Stimulated activated CD4-positive, alpha-beta T cell treated with anti-CD3 and anti-CD28 coated beads, TNF-alpha, amount 100 ng/mL, for 4 hours (primary cell): Measurements from ENCODE around the gene LRP6.
"Not testable (repeated sequence)": the region's sequence is repeated elsewhere in the genome, so short reads cannot be mapped to it uniquely, and the experiment has no call there.

ENCODE experiments used
- DNase-seq, 3 experiments: peaks; one replicate each; pipeline ENCODE4 v3.0.0-alpha.2; 2020; ENCODE audit warnings: low read depth in 3 of 3

The LRP6 gene

DNA sequence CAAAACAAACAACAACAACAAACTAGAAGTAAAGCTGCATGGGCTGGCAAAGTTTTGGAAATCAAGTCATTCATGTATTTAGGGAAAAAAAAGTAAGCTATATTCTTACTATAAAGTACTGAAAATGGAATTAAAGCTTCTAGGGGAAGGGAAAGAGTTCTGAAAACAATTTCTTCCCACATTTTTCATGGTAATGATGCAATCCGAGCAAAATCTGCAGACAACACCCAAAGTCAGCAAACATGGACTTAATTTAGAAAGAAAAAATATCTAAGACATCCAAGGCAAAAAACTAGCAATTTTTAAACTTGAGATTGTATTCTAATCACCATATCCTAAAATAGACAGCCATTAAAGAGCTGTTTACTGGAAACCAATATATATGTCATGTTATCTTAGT lies 86.3 kb downstream of the LRP6 start:
- DNase-seq: no peak

DNA sequence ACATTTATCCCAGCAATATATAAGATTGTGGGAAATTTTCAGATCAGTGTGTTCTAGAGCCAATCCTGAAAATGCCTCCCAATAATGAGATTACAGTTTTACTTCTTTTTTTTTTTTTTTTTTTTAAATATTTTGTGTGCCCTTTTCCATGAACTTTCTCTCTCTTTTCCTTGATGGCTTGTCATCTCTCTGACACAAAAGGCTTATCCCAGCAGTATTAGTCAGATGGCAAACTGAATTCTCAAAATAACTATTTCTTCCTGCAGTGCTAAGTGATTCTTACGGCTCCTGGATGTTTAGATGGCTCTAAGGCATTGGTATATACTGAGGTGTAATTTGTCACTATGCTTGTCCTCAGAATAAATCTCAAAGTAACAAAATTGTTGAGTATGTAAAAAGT lies 86.7 kb downstream of the LRP6 start:
- no peak for DNase-seq

DNA sequence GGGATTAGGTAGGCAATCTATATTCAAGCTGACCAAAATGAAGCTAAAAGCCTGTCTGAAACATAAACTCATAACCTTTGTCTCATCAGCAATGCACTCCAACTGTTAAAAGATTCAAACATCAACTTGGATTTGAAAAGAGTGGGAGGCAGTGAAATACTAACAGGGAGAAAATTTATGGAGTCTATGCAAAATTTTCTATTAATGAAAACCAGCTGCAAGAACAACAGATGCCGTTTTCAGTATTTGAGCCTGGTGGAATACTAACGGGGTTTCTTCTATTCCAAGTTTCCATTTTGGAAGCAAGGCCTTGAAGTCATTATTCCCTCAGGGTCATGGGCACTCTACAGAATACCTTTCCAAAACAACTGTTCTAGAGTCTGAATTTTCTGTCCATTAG lies 88.3 kb downstream of the LRP6 start:
- DNase-seq: no peak

DNA sequence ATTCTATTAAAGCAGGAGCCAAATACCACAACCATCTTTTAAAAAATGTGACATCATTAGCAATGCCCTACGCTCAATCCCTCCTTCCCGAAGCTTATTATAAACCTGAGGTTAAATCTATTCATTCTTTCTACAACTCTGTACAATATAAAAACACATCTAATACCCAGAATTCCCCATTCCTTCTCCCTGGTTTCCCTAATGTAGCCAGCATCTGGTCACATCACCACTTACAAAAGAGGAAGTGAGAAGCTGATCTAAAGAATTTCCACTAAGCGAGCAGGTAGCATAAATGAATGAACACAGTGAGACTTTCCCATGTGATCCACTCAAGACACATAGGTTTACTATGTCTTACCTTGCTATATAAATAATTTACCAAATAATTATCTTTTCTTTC lies 90.4 kb downstream of the LRP6 start:
- no peak for DNase-seq

DNA sequence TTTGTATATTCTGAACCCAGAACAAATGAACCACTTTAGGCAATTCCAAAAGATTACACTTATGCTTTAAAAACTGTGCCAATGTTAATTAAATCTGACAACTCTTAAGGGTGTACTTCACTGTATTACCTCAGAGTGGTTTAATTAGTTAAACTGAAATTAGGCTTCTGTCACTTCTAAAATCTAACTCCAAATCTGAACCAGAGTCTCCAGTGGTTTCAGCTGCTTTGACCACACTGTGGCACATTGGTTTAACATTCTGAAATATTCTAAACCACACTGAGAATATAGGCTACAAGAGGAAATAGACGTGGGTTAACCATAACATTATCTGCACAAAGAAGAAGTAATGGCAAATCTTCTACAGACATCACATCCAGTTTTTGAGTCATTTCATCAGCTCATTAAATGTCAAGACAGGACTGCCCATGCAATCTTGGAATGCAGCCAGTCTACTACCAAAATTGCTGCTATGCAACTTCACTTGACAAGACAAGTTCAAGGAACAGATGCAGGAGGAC lies 94.8 kb downstream of the LRP6 start:
- no peak for DNase-seq

DNA sequence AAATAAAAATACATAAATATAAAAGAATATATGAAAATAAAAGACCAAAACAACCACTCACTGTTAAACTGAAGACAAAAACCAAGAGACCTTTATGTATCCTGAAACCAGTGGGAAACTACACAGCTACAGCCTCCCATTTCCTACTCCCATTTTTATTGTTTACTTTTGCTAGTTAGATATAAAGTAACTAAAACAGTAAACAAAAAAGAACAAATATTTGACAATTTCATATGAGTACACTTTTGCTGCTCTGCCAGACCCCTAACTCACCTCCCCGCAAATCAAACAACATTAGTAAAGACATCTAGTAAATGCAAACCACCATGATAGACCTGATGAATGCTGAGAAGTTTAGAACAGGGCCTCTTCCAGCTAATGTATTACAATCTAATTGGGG lies 99.0 kb downstream of the LRP6 start:
- DNase-seq: no peak

DNA sequence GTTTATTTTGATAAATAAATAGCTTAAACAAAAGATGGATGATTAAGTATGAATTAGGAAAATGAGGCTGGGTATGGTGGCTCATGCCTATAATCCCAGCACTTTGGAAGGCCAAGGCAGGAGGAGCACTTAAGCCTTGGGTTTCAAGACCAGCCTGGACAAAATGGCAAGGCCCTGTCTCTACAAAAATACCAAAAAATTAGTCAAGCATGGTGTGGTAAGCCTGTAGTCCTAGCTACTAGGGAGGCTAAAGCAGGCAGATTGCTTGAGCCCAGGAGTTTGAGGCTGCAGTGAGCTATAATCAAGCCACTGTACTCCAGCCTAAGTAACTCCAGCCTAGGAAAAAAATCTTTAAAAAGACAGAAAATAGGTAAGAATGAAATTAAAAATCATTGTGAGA lies 100.1 kb downstream of the LRP6 start:
- DNase-seq: no peak

DNA sequence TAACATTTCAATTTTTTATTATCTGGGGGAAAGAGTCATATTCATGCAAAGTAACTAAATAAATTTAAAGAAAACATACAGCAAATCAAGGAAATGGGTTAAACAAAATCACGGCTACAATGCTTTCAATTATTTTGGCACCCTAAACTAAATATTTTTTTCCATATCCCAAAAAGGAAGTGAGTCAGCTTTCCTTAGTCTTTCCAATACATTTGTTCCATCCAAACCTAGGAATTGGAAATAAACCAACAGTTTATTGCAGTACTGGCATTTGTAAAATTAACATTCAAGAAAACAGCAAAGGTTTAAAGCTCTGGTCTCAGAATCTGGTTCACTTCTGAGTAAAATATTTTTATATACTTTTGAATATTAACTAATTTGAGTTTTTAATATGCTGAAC lies 106.9 kb downstream of the LRP6 start:
- DNase-seq: no peak

DNA sequence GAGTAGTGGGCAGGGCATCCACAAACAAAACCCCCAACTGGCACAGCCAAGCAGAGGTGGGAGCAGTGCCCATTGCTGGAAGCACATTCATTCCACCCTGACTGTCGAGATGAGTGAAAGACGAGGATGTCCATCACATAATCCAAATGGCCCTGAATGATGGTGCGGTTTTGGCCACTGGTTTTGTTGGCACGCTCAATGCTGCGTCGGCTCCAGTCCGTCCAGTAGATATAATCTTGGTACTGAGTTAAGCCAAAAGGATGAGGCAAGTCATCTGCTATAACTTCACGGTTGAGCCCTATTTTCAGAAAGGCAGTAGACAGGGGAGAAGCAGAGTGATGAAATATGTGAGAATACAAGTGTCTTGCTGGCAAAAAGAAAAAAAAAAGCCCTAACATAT lies 108.0 kb downstream of the LRP6 start:
- no peak for DNase-seq

DNA sequence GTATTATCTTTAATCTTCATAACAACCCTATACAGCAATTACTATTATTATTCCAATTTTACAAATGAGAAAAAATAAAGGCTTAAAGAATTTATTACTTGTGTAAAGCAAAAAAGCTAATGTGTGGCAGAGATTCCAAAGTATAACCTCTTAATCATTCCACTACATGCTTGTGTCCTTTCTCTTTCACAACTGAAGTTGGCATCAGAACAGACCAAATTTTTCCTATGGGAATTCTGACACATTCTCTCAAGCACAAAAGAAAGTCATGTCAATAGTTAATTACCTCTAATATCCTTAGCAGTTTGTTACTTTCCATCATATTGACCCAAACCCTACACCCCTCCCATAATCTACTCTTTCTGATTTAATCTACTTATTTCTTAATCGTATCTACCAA lies 109.4 kb downstream of the LRP6 start:
- DNase-seq: no peak

DNA sequence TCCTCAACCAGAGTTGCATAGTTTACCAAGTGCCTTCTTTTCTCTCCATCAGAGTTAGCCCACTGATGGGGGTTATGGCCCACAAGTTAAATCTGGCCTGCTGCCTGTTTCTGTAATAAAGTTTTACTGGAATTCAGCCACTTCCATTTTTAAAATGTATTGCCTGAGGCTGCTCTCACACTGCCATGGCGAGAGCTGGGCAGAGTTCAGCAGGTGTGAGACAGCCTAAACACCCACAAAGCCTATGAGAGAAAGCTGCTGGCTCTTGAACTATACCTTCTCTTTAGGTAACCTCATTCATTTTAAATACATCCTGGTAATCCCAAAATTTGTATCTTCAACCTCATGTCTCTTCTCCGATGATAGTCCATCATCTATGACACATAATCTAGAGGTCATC lies 110.0 kb downstream of the LRP6 start:
- DNase-seq: no peak

DNA sequence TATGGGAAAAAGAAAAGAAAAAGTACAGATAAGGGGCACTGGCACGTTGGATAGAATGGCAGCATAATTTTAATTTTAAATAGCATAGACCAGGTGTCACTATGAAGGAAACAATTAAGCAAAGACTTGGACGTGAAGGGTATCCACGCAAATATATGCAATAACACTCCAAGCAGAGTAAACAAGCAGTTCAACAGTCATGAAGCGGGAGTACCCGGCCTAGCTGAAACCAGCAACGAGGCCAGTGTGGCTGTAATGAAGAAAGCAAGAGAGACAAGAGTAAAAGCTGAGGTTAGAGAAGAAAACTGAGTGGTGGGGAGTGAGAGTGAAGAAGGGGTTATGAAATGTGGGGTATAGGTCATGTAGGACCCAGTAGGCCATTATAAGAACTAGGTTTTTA lies 110.7 kb downstream of the LRP6 start:
- DNase-seq: no peak

DNA sequence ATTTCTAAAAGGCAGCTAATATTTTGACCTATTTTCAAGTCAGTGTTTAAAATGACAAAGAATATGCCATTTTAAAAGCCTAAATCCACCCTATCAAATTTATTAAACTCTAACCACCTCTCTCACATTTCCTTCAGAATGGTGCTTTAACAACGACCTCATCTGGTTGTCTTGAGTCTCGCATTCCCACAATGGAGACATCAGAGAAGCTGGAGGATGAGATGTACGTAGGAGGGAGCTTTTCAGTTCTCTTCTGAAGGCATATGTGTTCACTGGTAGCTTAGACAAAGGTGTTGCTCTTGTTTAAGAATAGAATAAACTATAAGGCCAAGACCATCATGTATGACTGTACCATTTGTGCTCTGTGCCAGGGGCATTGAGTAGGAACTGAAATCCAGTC lies 113.2 kb downstream of the LRP6 start:
- DNase-seq: no peak

DNA sequence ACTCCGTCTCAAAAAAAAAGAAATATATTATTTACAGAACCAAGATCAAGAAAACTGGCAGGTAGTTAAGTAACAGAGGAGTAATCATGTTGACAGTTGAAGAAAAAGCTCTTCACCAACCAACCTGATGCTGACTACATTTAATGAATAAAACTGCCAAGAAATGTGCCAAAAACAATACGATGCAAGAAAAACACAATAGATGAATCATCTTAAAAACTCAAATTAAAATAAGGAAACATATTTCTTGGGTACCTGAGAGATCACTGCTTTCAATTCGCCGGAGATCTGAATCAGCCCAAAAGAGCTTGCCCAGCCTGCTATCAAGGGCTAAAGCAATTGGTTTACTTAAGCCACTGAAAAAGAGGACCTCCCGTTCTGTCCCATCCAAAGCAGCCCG lies 119.7 kb downstream of the LRP6 start:
- no peak for DNase-seq

DNA sequence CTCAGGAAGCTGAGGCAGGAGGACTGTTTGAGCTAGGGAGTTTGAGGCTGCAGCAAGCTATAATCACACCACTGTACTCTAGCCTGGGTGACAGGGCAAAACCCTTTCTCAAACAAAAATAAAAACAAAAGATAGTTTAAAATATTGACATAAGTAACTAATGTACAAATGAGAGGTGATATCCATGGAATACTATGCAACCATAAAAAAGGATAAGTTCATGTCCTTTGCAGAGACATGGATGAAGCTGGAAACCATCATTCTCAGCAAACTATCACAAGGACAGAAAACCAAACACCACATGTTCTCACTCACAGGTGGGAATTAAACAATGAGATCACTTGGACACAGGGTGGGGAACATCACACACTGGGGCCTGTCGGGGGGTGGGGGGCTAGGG lies 122.3 kb downstream of the LRP6 start:
- not testable (repeated sequence) for DNase-seq

DNA sequence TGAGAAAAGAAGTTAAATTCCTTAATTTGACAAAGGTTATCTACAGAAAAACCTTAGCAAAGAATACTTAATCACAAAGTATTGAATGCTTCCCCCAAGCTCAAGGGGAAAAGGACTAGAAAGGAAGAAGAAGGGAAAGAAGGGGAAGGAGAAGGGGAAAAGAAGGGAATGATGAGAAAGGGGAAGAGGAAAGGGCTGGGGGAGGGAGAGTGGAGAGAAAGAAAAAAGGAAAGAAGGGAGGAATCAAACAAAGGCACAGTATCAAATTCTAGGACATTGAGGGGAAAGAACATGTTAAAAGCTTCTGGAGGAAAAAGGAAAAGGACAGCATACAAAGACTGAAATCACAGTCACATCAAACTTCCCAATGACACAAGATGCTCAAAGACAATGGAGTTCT lies 125.8 kb downstream of the LRP6 start:
- DNase-seq: no peak

DNA sequence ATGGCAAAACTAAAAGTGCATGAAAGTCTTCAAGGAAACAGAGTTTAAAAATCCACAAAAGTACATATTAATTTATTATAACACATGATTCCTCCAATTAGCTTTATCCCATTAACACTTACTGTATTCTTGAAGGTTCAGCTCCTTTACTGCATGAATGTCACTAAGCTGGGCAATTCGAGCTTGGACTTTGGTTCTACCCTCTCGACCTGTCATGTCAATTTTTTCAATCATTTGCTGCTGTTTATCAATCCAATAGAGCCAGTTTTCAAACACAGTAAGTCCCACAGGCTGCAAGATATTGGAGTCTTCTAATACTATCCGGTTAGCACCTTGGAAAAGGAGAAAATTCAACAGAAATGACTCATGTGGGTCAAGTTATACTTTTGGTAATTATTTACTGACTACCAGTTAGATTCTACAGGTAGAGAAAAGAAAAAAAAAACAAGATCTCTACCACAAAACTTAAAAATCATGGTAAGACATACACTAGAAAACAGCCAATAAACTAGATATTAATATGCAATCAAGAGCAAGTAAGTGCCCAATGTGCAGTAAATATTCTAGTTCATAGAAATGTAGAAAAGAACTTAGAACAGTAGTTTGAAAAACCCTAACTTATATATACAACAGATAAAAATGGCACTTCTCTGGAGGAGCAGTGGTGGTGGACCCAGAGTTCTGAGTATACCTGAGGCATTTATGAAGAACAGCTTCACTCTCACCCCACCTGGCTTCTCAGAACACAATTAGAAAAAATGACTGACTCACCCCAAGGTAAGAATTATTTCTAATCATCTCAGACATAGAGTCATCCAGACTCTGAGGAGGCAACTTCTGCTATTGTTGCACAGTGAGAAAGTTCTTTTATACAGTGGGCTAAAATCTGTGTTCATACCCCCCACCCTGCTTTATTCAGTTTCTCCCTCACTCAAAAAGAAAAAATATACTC lies 128.4 kb downstream of the LRP6 start:
- no peak for DNase-seq

DNA sequence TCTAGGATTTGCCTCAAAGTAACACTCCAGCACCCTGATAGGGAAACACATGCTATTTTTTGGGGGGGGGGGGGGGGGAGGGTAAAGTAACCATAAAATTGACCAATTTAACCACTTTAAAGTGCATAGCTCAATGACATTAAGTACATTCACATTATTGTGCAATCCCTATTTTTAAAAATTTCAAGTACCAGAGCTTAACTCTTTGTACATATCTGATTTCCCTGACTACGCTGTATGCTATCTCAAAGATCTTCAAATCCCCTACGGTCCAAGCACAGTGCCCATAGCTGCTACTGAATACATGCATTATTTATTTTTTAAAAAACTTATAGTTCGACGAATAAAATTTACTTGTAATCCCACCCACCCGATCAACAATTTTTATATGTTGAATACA lies 133.1 kb downstream of the LRP6 start:
- DNase-seq: no peak

DNA sequence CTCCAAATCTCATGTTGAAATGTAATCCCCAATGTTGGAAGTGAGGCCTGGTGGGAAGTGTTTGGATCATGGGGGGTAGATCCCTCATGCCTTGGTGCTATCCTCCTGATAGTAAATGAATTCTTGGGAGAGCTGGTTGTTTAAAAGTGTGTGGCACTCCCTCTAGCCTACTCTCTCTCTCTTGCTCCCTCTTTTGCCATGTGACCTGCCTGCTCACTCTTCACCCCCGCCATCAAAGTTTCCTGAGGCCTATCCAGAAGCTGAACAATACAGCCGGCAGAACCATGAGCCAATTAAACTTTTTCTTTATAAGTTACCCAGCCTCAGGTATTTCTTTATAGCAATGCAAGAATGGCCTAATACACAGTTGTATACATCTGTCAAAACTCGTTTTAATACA lies 133.6 kb downstream of the LRP6 start:
- DNase-seq: no peak

DNA sequence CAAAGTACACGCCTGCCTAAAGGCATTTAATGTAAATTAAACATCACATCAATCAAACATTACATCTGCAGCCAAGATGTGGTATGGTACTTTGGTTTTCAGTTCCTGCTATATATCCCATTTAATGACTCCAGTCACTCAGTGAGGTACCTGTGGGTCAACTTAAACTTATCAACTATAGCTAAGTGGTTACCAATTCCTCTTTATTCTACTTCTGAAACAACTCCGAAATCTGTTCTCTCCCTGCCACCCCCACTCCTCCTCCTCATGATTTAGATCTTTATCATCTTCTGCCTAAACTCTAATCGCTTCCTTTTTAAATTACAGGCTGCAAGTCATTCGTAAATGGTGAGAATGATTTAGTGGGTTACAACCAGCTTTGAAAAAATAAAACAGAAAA lies 138.2 kb downstream of the LRP6 start:
- no peak for DNase-seq

DNA sequence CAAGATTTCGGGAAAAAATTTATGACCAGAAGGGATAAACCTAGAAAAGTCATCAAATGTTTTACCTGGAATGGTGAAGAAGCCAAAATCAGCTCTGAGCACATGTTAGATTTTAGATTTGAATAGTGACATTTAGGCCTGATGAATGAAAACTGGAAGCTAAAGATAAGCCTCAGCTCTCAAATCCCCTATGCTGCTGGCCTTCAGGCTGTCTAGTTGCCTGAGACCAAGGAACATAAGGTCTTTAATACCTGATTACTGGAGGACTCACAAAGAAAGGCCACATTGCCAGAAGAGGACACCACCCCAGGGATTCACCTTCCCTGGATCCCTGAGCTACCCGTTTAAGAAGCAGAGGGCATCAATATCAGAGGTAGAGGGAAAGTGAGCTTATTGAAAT lies 139.5 kb downstream of the LRP6 start:
- DNase-seq: no peak

DNA sequence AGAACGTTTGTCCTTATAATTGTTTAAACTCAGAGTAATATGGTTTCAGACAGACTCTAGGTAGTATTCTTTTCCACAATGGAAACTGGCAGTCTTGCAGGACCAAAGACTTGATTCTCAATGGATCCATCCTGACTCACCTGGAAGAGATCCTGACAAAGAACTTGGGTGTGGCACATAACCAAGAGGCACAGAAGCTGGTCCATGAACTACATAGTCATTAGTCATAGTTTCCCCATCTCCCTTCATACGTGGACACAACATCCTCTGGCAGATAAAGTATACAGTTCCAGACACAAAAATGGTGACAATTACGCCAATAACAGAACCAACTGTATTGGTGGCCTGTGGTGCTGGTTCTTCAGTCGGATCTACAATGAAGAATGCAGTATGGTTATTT lies 140.3 kb downstream of the LRP6 start:
- DNase-seq: no peak

DNA sequence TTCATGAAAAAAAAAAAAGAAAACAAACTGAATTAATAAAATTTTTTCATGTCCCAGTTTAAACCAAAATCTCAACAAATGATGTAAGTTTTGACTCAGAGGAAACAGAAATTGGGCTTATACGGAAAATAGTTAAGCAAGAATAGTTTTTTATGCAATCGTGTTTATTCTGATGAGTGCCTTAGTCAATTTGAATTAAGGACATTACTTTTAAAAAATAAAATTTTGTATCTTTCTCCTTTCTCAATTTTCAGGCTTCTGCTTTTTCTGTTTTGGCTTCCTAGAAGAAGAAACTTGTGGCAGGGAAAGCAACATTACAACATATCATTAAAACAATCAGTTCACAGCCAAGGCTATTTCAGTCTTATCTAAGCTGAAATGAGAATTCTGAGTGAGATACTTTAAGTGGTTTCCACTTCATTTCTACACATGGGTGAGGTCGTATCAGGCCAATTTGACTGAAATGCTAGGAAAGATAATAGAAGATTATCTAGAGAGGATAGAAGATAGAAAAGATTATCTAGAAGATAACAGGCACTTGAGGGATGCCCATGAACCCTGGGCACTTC lies 143.7 kb downstream of the LRP6 start:
- no peak for DNase-seq
